Bronchial epithelial cell (primary cell): ENCODE data around the gene SLC16A5. TPM values are rescaled to one million over a fixed set of nuclear protein-coding genes. Genes with fewer than 3 reads are reported as not detected.
A peak's percentile ranks its signal among the peaks of the same experiment; 100 is the strongest.

Experiments used
- DNase-seq: peaks from one replicate; pipeline ENCODE4 v3.0.0-alpha.2; 2010; ENCODE audit warnings: low read depth
- FAIRE-seq: peaks from 2 replicates; lab custom pipeline; 2011; peaks lifted over from hg19 to GRCh38; lab: Jason Lieb, UNC
- H3K27me3 ChIP-seq: 2 replicates; pipeline ENCODE4 v1.5.1; 2011; ENCODE audit warnings: low read length; ENCODE audit not compliant: control insufficient read depth, insufficient read depth
- H3K36me3 ChIP-seq: 2 replicates; pipeline ENCODE4 v1.5.1; 2011; ENCODE audit warnings: low read length; ENCODE audit not compliant: control insufficient read depth, insufficient read depth
- H3K4me3 ChIP-seq: 2 replicates; pipeline ENCODE4 v1.5.1; 2011; ENCODE audit warnings: mild to moderate bottlenecking, low read depth, low read length, control low read depth
- total RNA-seq: library from RNA; depleted of rRNA; stranded (reverse); fragments of >200 nt; gene quantifications from 2 replicates; pipeline ENCODE4 v1.2.1, GENCODE V29; 2014
- TF ChIP-seq, protein P1 (sequence below): IDR thresholded peaks from 2 replicates; pipeline ENCODE4 v1.5.1; 2011; ENCODE audit warnings: mild to moderate bottlenecking, moderate library complexity, low read length, control low read depth, inconsistent platforms; ENCODE audit not compliant: insufficient read depth, severe bottlenecking

SLC16A5 gene
- total RNA-seq, 1 donor from 2014 or later, result 15.0 TPM

DNA sequence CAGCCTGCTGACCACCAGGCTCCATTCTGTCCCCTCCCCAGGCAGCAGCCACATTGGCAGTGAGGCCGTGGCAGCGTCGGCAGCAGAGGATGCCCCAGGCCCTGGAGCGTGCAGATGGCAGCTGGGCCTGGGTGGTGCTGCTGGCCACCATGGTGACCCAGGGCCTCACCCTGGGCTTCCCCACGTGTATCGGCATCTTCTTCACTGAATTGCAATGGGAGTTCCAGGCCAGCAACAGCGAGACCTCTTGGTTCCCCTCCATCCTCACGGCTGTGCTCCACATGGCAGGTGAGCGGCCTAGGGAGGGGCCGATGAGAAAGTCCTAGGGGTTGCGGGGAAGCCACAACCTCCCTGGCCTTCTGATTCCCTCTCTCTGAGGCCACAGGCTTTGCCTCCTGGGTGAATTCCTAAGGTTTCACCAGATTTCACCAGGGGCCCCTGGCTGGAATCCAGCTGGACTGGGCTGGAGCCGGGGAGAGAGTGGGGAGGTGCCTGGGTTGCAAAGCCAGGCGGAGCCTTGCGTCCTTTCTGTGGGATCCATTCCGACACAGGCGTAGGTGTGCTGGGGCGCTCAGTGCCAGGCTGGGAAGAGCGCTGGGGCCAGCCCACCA lies 5.9 kb downstream of the SLC16A5 start:
- Histone ChIP-seq H3K4me3 (no peak overlapping the region), H3K27me3 (no peaks in the 10 kb centered on the region), H3K36me3 (peaks cover 3% of the 10 kb centered on the region)
- TF ChIP-seq, protein P1, sequence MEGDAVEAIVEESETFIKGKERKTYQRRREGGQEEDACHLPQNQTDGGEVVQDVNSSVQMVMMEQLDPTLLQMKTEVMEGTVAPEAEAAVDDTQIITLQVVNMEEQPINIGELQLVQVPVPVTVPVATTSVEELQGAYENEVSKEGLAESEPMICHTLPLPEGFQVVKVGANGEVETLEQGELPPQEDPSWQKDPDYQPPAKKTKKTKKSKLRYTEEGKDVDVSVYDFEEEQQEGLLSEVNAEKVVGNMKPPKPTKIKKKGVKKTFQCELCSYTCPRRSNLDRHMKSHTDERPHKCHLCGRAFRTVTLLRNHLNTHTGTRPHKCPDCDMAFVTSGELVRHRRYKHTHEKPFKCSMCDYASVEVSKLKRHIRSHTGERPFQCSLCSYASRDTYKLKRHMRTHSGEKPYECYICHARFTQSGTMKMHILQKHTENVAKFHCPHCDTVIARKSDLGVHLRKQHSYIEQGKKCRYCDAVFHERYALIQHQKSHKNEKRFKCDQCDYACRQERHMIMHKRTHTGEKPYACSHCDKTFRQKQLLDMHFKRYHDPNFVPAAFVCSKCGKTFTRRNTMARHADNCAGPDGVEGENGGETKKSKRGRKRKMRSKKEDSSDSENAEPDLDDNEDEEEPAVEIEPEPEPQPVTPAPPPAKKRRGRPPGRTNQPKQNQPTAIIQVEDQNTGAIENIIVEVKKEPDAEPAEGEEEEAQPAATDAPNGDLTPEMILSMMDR, result no peak
- DNase-seq, result no peak
- no peak for FAIRE-seq

DNA sequence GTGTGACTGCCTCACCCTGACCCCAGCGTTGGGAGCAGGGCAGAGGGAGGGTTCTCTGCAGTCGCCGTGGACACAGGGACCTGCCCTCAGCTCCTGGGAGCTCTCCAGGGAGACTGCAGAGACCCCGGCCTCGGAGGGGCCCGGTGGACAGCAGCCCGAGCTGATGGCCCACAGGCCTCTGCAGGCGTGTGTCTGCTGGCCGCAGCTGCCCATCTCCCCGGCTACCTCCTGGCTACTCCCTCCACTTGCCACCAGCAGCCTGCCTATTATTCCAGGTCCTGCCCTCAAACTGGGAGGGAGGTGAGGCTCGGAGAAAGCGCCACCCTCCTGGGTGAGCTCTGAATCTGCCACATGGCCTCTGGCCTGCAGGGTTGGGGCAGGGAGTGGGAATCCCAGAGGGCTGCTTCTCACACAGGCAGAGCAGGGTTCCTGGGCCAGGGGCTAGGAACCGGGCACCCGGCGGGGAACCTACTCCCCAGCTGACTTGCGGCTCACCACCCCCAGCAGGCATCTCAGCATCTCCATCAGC lies 7.2 kb downstream of the SLC16A5 start:
- no peak overlapping the region for H3K4me3 ChIP-seq
- H3K36me3 ChIP-seq, result peaks cover 6% of the 10 kb centered on the region
- no peak for FAIRE-seq
- no peak for DNase-seq
- TF ChIP-seq, protein P1, result no peak
- H3K27me3 ChIP-seq, result no peaks in the 10 kb centered on the region

GRCh38 chr17:75096082-75096625 lies 8.4 kb downstream of the SLC16A5 start:
- Histone ChIP-seq H3K36me3 (peaks cover 8% of the 10 kb centered on the region), H3K4me3 (no peak overlapping the region), H3K27me3 (no peaks in the 10 kb centered on the region)
- FAIRE-seq (peak; percentile 99), DNase-seq (peak; percentile 98)
- TF ChIP-seq, protein P1, result no peak

- TF ChIP-seq, protein P1, result no peak
- no peak for FAIRE-seq
- no peaks in the 10 kb centered on the region for H3K27me3 ChIP-seq
- DNase-seq, result no peak
- peaks cover 8% of the 10 kb centered on the region for H3K36me3 ChIP-seq
- no peak overlapping the region for H3K4me3 ChIP-seq
These were observed 10.1 kb downstream of the SLC16A5 start for GRCh38 chr17:75097865-75098264.

- TF ChIP-seq, protein P1, result no peak
- H3K27me3 ChIP-seq, result no peaks in the 10 kb centered on the region
- FAIRE-seq, result no peak
These were observed 11.1 kb downstream of the SLC16A5 start for GRCh38 chr17:75098861-75099260.

More at GRCh38 chr17:75098861-75099260, 11.1 kb downstream of the SLC16A5 start:
- DNase-seq, result no peak
- Histone ChIP-seq H3K4me3 (no peak overlapping the region), H3K36me3 (peaks cover 8% of the 10 kb centered on the region)
